SK-N-SH (cell line): ENCODE results near the gene NFATC3. TPM values are rescaled to one million over a fixed set of nuclear protein-coding genes. Genes with fewer than 3 reads are reported as not detected.

Experiments
- CTCF ChIA-PET: fragments of 300-600, 350-600 bp; formaldehyde crosslinking; extraction: SDS; loops from one replicate; lab custom pipeline; 2021; lab: Yijun Ruan, JAX
- POLR2A ChIA-PET: fragments of 350-600 bp; sonication (Branson Sonifier 250); formaldehyde crosslinking; extraction: SDS; loops from one replicate; lab custom pipeline; 2020; ENCODE audit warnings: antibody characterized with exemption, inconsistent platforms; lab: Yijun Ruan, JAX
- DNase-seq: peaks from one replicate; pipeline ENCODE4 v3.0.0; 2012
- H2AFZ ChIP-seq: fragments of 200-600 bp; sonication (generic); 2 replicates; pipeline ENCODE4 v1.8.1; 2016; ENCODE audit warnings: antibody characterized with exemption, mild to moderate bottlenecking, low read depth
- H3F3A ChIP-seq: fragments of 200-600 bp; sonication (generic); replicated peaks from 2 replicates; pipeline ENCODE3; 2016; ENCODE audit warnings: antibody characterized with exemption, mild to moderate bottlenecking; ENCODE audit not compliant: insufficient read depth
- H3K27ac ChIP-seq, 2 experiments: fragments of 200-500 bp in 1 of 2; fragments of 200-600 bp in 1 of 2; sonication (Bioruptor generic) in 1 of 2; sonication (generic), shearing (Covaris generic) in 1 of 2; 2 replicates each; pipeline versions ENCODE4 v1.5.1 to v1.6.1; 2014 to 2016; ENCODE audit warnings: low read depth in 2 of 2, inconsistent platforms in 1 of 2, low read length in 1 of 2, mild to moderate bottlenecking in 1 of 2, mixed read lengths in 1 of 2
- H3K27me3 ChIP-seq: fragments of 200-600 bp; sonication (generic), shearing (Covaris generic); 2 replicates; pipeline ENCODE4 v1.6.1; 2016; ENCODE audit warnings: mixed run types; ENCODE audit not compliant: insufficient read depth
- H3K36me3 ChIP-seq, 2 experiments: fragments of 200-500 bp in 1 of 2; fragments of 200-600 bp in 1 of 2; sonication (Bioruptor generic) in 1 of 2; sonication (generic) in 1 of 2; replicated peaks in 1 of 2; 2 replicates each; pipeline versions ENCODE3 to v1.5.1; 2014 to 2016; ENCODE audit warnings: low read length in 1 of 2, mild to moderate bottlenecking in 1 of 2; ENCODE audit not compliant: insufficient read depth in 2 of 2, control insufficient read depth in 1 of 2
- H3K4me1 ChIP-seq, 2 experiments: fragments of 200-500 bp in 1 of 2; fragments of 200-600 bp in 1 of 2; sonication (Bioruptor generic) in 1 of 2; sonication (generic), shearing (Covaris generic) in 1 of 2; 2 replicates each; pipeline versions ENCODE4 v1.5.1 to v1.6.1; 2014 to 2016; ENCODE audit warnings: low read depth in 1 of 2, low read length in 1 of 2, mixed run types in 1 of 2; ENCODE audit not compliant: insufficient read depth in 2 of 2, control insufficient read depth in 1 of 2
- H3K4me2 ChIP-seq: fragments of 200-600 bp; sonication (generic), shearing (Covaris generic); 2 replicates; pipeline ENCODE4 v1.6.1; 2017; ENCODE audit warnings: mixed run types
- H3K4me3 ChIP-seq, 2 experiments: fragments of 200-500 bp in 1 of 2; fragments of 200-600 bp in 1 of 2; sonication (Bioruptor generic) in 1 of 2; sonication (generic), shearing (Covaris generic) in 1 of 2; 2 replicates each; pipeline versions ENCODE4 v1.5.1 to v1.8.1; 2014 to 2016; ENCODE audit warnings: low read depth in 2 of 2, inconsistent platforms in 1 of 2, low read length in 1 of 2, mild to moderate bottlenecking in 1 of 2, mixed read lengths in 1 of 2, moderate library complexity in 1 of 2
- H3K79me2 ChIP-seq: fragments of 200-600 bp; sonication (generic); 2 replicates; pipeline ENCODE4 v1.8.1; 2017; ENCODE audit warnings: mild to moderate bottlenecking; ENCODE audit not compliant: insufficient read depth
- H3K9ac ChIP-seq: fragments of 200-600 bp; sonication (generic); 2 replicates; pipeline ENCODE4 v1.6.1; 2017; ENCODE audit warnings: mixed run types
- H3K9me2 ChIP-seq: fragments of 200-600 bp; sonication (generic); 2 replicates; pipeline ENCODE4 v1.6.1; 2017; ENCODE audit warnings: mixed run types
- H3K9me3 ChIP-seq: fragments of 200-600 bp; sonication (generic); 2 replicates; pipeline ENCODE4 v1.6.1; 2017; ENCODE audit warnings: mixed run types, mild to moderate bottlenecking, moderate library complexity
- H4K20me1 ChIP-seq: fragments of 200-600 bp; sonication (generic); 2 replicates; pipeline ENCODE4 v1.6.1; 2017; ENCODE audit warnings: mild to moderate bottlenecking, mixed run types; ENCODE audit not compliant: insufficient read depth
- EZH2phosphoT487 ChIP-seq: fragments of 200-600 bp; sonication (generic); IDR thresholded peaks from 2 replicates; pipeline ENCODE4 v1.6.1; 2017; ENCODE audit warnings: low read depth, mixed run types, mild to moderate bottlenecking, antibody characterized with exemption, moderate library complexity, borderline replicate concordance
- FOXM1 ChIP-seq: IDR thresholded peaks from 2 replicates; pipeline ENCODE4 v1.4.0; 2012; ENCODE audit warnings: low read depth, mild to moderate bottlenecking
- JUND ChIP-seq: IDR thresholded peaks from 2 replicates; pipeline ENCODE4 v1.4.0; 2012
- MAX ChIP-seq: IDR thresholded peaks from 2 replicates; pipeline ENCODE4 v1.4.0; 2012; ENCODE audit warnings: low read depth
- MXI1 ChIP-seq: IDR thresholded peaks from 2 replicates; pipeline ENCODE4 v1.6.1; 2012; ENCODE audit warnings: mild to moderate bottlenecking, low read depth, low read length, improper control_type of control experiment
- NFIC ChIP-seq: IDR thresholded peaks from 2 replicates; pipeline ENCODE4 v1.4.0; 2012; ENCODE audit warnings: borderline replicate concordance
- NRF1 ChIP-seq: IDR thresholded peaks from 2 replicates; pipeline ENCODE4 v1.6.1; 2012; ENCODE audit warnings: low read depth, mild to moderate bottlenecking, low read length
- POLR2AphosphoS5 ChIP-seq: IDR thresholded peaks from 2 replicates; pipeline ENCODE4 v1.6.1; 2012; ENCODE audit warnings: low read depth, low read length
- RAD21 ChIP-seq: IDR thresholded peaks from 2 replicates; pipeline ENCODE4 v1.6.1; 2012; ENCODE audit warnings: mild to moderate bottlenecking, low read length
- RCOR1 ChIP-seq: fragments of 150-350 bp; IDR thresholded peaks from 2 replicates; pipeline ENCODE4 v1.6.1; 2017; ENCODE audit warnings: antibody characterized with exemption, low read length
- RXRA ChIP-seq: IDR thresholded peaks from 2 replicates; pipeline ENCODE4 v1.4.0; 2012; ENCODE audit warnings: low read depth, mild to moderate bottlenecking, borderline replicate concordance
- SIN3A ChIP-seq: IDR thresholded peaks from 2 replicates; pipeline ENCODE4 v1.6.1; 2012; ENCODE audit warnings: low read depth, mild to moderate bottlenecking, low read length, moderate library complexity, borderline replicate concordance
- TEAD4 ChIP-seq: IDR thresholded peaks from 2 replicates; pipeline ENCODE4 v1.4.0; 2012; ENCODE audit warnings: mild to moderate bottlenecking, borderline replicate concordance; ENCODE audit not compliant: insufficient read depth
- USF1 ChIP-seq: IDR thresholded peaks from 2 replicates; pipeline ENCODE4 v1.4.0; 2012; ENCODE audit warnings: low read depth, borderline replicate concordance
- YY1 ChIP-seq: IDR thresholded peaks from 2 replicates; pipeline ENCODE4 v1.4.0; 2012; ENCODE audit warnings: low read depth, mild to moderate bottlenecking
- WGBS: methylation state at CpG from one replicate; pipeline ENCODE4 v1.1.6; 2017; ENCODE audit warnings: low lambda C conversion rate; 5-methylcytosine and 5-hydroxymethylcytosine counted together
- polyA plus RNA-seq, 3 experiments: library from polyadenylated mRNA; depleted of rRNA; stranded (reverse); fragments of >200 nt; gene quantifications; 2 replicates each; pipeline ENCODE4 v1.2.3, GENCODE V29; 2012
- TF ChIP-seq, protein P1 (sequence below): fragments of 150-350 bp; IDR thresholded peaks from 2 replicates; pipeline ENCODE4 v1.6.1; 2017; ENCODE audit warnings: antibody characterized with exemption, low read length, low read depth, borderline replicate concordance
- TF ChIP-seq, protein P2 (sequence below): IDR thresholded peaks from 2 replicates; pipeline ENCODE4 v1.6.1; 2012; ENCODE audit warnings: mild to moderate bottlenecking, low read depth, low read length, moderate library complexity
- TF ChIP-seq, protein P3 (sequence below): fragments of 200-600 bp; sonication (generic); IDR thresholded peaks from 2 replicates; pipeline ENCODE4 v1.6.1; 2017; ENCODE audit warnings: antibody characterized with exemption, mild to moderate bottlenecking, moderate library complexity

The NFATC3 gene
- polyA plus RNA-seq, 1 of the 3 experiments (the other 2 are of a cell fraction), result 5.7 TPM

DNA sequence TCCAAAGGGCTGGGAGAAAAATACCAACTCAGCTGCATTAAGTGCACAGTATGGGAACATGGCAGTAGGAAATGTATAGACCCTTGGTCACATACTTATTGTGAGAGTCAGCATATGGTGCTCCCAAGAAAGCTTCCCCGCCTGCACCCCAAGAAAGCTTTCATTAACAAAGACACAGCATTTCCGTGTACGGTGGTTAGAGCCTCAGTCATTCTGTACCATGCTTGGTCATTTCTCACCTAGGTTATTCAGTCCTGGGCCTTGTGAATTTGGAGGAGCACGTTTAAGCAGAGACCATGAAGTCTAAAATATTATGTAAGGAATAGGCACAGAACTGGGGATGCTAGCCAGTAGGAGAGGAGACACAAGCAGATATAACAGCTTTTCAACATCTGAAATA is 94.7 kb downstream of the NFATC3 start:
- POLR2A ChIA-PET, result no interaction called here
- CTCF ChIA-PET, result interaction anchor here (1.0 to 2.4 kb wide), 3 partner anchors 8 to 86 kb away, joined by 3 to 9 read pairs (median 5); no protein-coding TSS in a partner anchor

GRCh38 chr16:68183046-68183445 is 97.9 kb downstream of the NFATC3 start:
- Histone ChIP-seq H3K9me2 (no peaks in the 10 kb centered on the region), H4K20me1 (no peaks in the 10 kb centered on the region), H3K27me3 (no peaks in the 10 kb centered on the region), H2AFZ (no peak overlapping the region), H3K4me1 (no peaks in the 10 kb centered on the region), H3K9me3 (no peaks in the 10 kb centered on the region), H3K27ac (no peak overlapping the region), H3K4me3 (no peak overlapping the region), H3K79me2 (no peaks in the 10 kb centered on the region), H3K9ac (no peak overlapping the region), H3K4me2 (no peak overlapping the region), H3K36me3 (peaks cover 17 to 39% of the 10 kb centered on the region in 2 experiments), H3F3A (no peaks in the 10 kb centered on the region)
- POLR2A ChIA-PET, result no interaction called here
- CTCF ChIA-PET, result no interaction called here
- DNase-seq, result no peak
- 84% methylated on average over 3 of the region's 3 CpGs for WGBS
- TF ChIP-seq USF1 (no peak), NRF1 (no peak), NFIC (no peak), YY1 (no peak), POLR2AphosphoS5 (no peak), MXI1 (no peak), RCOR1 (no peak), FOXM1 (no peak), MAX (no peak), SIN3A (no peak), RXRA (no peak), EZH2phosphoT487 (no peak)
- TF ChIP-seq, protein P1, sequence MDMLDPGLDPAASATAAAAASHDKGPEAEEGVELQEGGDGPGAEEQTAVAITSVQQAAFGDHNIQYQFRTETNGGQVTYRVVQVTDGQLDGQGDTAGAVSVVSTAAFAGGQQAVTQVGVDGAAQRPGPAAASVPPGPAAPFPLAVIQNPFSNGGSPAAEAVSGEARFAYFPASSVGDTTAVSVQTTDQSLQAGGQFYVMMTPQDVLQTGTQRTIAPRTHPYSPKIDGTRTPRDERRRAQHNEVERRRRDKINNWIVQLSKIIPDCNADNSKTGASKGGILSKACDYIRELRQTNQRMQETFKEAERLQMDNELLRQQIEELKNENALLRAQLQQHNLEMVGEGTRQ, result no peak
- TF ChIP-seq, protein P2, sequence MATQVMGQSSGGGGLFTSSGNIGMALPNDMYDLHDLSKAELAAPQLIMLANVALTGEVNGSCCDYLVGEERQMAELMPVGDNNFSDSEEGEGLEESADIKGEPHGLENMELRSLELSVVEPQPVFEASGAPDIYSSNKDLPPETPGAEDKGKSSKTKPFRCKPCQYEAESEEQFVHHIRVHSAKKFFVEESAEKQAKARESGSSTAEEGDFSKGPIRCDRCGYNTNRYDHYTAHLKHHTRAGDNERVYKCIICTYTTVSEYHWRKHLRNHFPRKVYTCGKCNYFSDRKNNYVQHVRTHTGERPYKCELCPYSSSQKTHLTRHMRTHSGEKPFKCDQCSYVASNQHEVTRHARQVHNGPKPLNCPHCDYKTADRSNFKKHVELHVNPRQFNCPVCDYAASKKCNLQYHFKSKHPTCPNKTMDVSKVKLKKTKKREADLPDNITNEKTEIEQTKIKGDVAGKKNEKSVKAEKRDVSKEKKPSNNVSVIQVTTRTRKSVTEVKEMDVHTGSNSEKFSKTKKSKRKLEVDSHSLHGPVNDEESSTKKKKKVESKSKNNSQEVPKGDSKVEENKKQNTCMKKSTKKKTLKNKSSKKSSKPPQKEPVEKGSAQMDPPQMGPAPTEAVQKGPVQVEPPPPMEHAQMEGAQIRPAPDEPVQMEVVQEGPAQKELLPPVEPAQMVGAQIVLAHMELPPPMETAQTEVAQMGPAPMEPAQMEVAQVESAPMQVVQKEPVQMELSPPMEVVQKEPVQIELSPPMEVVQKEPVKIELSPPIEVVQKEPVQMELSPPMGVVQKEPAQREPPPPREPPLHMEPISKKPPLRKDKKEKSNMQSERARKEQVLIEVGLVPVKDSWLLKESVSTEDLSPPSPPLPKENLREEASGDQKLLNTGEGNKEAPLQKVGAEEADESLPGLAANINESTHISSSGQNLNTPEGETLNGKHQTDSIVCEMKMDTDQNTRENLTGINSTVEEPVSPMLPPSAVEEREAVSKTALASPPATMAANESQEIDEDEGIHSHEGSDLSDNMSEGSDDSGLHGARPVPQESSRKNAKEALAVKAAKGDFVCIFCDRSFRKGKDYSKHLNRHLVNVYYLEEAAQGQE, result no peak

More for the DNA sequence above, 94.7 kb downstream of the NFATC3 start:
- Histone ChIP-seq H3K9me3 (no peaks in the 10 kb centered on the region), H4K20me1 (no peaks in the 10 kb centered on the region), H3K79me2 (no peaks in the 10 kb centered on the region), H3K4me2 (no peak overlapping the region), H3K9ac (no peak overlapping the region), H3K27ac (no peak overlapping the region), H3K4me3 (no peak overlapping the region), H3K4me1 (no peaks in the 10 kb centered on the region), H3K36me3 (peaks cover 20 to 49% of the 10 kb centered on the region in 2 experiments), H3K9me2 (no peaks in the 10 kb centered on the region), H3F3A (no peaks in the 10 kb centered on the region), H3K27me3 (no peaks in the 10 kb centered on the region), H2AFZ (no peak overlapping the region)
- 89% methylated on average over 4 of the region's 4 CpGs for WGBS
- no peak for TF ChIP-seq RAD21
- no peak for TF ChIP-seq POLR2AphosphoS5
- TF ChIP-seq JUND, result no peak
- no peak for TF ChIP-seq TEAD4
- TF ChIP-seq, protein P3, sequence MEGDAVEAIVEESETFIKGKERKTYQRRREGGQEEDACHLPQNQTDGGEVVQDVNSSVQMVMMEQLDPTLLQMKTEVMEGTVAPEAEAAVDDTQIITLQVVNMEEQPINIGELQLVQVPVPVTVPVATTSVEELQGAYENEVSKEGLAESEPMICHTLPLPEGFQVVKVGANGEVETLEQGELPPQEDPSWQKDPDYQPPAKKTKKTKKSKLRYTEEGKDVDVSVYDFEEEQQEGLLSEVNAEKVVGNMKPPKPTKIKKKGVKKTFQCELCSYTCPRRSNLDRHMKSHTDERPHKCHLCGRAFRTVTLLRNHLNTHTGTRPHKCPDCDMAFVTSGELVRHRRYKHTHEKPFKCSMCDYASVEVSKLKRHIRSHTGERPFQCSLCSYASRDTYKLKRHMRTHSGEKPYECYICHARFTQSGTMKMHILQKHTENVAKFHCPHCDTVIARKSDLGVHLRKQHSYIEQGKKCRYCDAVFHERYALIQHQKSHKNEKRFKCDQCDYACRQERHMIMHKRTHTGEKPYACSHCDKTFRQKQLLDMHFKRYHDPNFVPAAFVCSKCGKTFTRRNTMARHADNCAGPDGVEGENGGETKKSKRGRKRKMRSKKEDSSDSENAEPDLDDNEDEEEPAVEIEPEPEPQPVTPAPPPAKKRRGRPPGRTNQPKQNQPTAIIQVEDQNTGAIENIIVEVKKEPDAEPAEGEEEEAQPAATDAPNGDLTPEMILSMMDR, result no peak
- TF ChIP-seq USF1, result no peak
- no peak for DNase-seq
